Pericardium fibroblast (primary cell): ENCODE data around the gene EFEMP2. TPM values are rescaled to one million over a fixed set of nuclear protein-coding genes. Genes with fewer than 3 reads are reported as not detected.

Experiments used
- total RNA-seq: library from RNA; depleted of rRNA; stranded (reverse); fragments of >200 nt; gene quantifications from 2 replicates; pipeline ENCODE4 v1.2.3, GENCODE V29; 2015

Gene EFEMP2
- 173 and 216 TPM in 2 replicates for total RNA-seq

GRCh38 chr11:65872586-65873317, at the start of gene EFEMP2:
Gene EFEMP2, minus strand, starts transcription at chr11:65872800. Its CDS starts 446 bp downstream, at chr11:65872354.

GRCh38 chr11:65919141-65919572, 46.6 kb upstream of the EFEMP2 start, which contains the start of gene DRAP1:
Gene DRAP1, plus strand, starts transcription at chr11:65919426. Its CDS starts 76 bp downstream, at chr11:65919502.

GRCh38 chr11:65918211-65919140, 45.9 kb upstream of the EFEMP2 start, which contains the start of gene C11orf68:
Gene C11orf68, minus strand, starts transcription at chr11:65919062. Its CDS starts 31 bp downstream, at chr11:65919031.

GRCh38 chr11:65900125-65900898, 27.7 kb upstream of the EFEMP2 start, which contains the start of gene FOSL1:
Gene FOSL1, minus strand, starts transcription at chr11:65900388. Its CDS starts 49 bp downstream, at chr11:65900339.

GRCh38 chr11:65890324-65891218, 18.0 kb upstream of the EFEMP2 start, which contains the start of gene CCDC85B:
Gene CCDC85B, plus strand, starts transcription at chr11:65890673. Its CDS starts 111 bp downstream, at chr11:65890784.

GRCh38 chr11:65888163-65888814, 15.7 kb upstream of the EFEMP2 start, which contains the start of gene FIBP:
Gene FIBP, minus strand, starts transcription at chr11:65888471. Its CDS starts 53 bp downstream, at chr11:65888418.

GRCh38 chr11:65879617-65880016, 7.0 kb upstream of the EFEMP2 start, which contains the start of gene CTSW:
Gene CTSW, plus strand, starts transcription at chr11:65879837. Its CDS starts 18 bp downstream, at chr11:65879855.

GRCh38 chr11:65860278-65861164, 12.1 kb downstream of the EFEMP2 start, which contains the start of gene MUS81:
Gene MUS81, plus strand, starts transcription at chr11:65860433. Its CDS starts 321 bp downstream, at chr11:65860754.

GRCh38 chr11:65857853-65858680, 14.5 kb downstream of the EFEMP2 start, which contains the start of gene CFL1:
Gene CFL1, minus strand, starts transcription at chr11:65858180. Its CDS starts 81 bp downstream, at chr11:65858099.

GRCh38 chr11:65833297-65834030, 39.1 kb downstream of the EFEMP2 start, which contains the start of gene SNX32:
Gene SNX32, plus strand, starts transcription at chr11:65833963. Its CDS starts 103 bp downstream, at chr11:65834066.

Other genes with a start within 250 kb of the EFEMP2 start
- 15.8 and 28.9 TPM in 2 replicates for gene SIPA1, start 234.7 kb downstream of the EFEMP2 start, total RNA-seq
- 36.7 and 42.9 TPM in 2 replicates for gene RELA, start 209.9 kb downstream of the EFEMP2 start, total RNA-seq
- gene KAT5, start 160.5 kb downstream of the EFEMP2 start, total RNA-seq: 24.8 and 29.6 TPM in 2 replicates
- 52.8 and 80.4 TPM in 2 replicates for gene RNASEH2C, start 152.0 kb downstream of the EFEMP2 start, total RNA-seq
- gene AP5B1, start 91.8 kb downstream of the EFEMP2 start, total RNA-seq: 8.9 and 13.4 TPM in 2 replicates
- not detected in 2 replicates for gene OVOL1, start 85.7 kb downstream of the EFEMP2 start, total RNA-seq
- 1.1 and 2.4 TPM in 2 replicates for gene SNX32, start 38.8 kb downstream of the EFEMP2 start, total RNA-seq
- 674 and 1,158 TPM in 2 replicates for gene CFL1, start 14.6 kb downstream of the EFEMP2 start, total RNA-seq
- 25.0 and 48.3 TPM in 2 replicates for gene MUS81, start 12.4 kb downstream of the EFEMP2 start, total RNA-seq
- not detected in 2 replicates for gene CTSW, start 7.0 kb upstream of the EFEMP2 start, total RNA-seq
- 160 and 177 TPM in 2 replicates for gene FIBP, start 15.7 kb upstream of the EFEMP2 start, total RNA-seq
- 116 and 144 TPM in 2 replicates for gene CCDC85B, start 17.9 kb upstream of the EFEMP2 start, total RNA-seq
- 4.9 and 8.5 TPM in 2 replicates for gene FOSL1, start 27.6 kb upstream of the EFEMP2 start, total RNA-seq
- gene C11orf68, start 46.3 kb upstream of the EFEMP2 start, total RNA-seq: 16.1 and 18.1 TPM in 2 replicates
- gene DRAP1, start 46.6 kb upstream of the EFEMP2 start, total RNA-seq: 84.4 and 99.7 TPM in 2 replicates
- gene TSGA10IP, start 72.7 kb upstream of the EFEMP2 start, total RNA-seq: not detected in 2 replicates
- 21.1 and 42.0 TPM in 2 replicates for gene SART1, start 88.9 kb upstream of the EFEMP2 start, total RNA-seq
- gene EIF1AD, start 129.4 kb upstream of the EFEMP2 start, total RNA-seq: 16.4 and 21.5 TPM in 2 replicates
- gene BANF1, start 129.7 kb upstream of the EFEMP2 start, total RNA-seq: 59.3 and 101 TPM in 2 replicates
- 0.70 TPM in 1 of 2 replicates, not detected in the other for gene CST6, start 139.2 kb upstream of the EFEMP2 start, total RNA-seq
- not detected in 2 replicates for gene CATSPER1, start 153.7 kb upstream of the EFEMP2 start, total RNA-seq
- not detected in 2 replicates for gene GAL3ST3, start 176.4 kb upstream of the EFEMP2 start, total RNA-seq
- 121 and 132 TPM in 2 replicates for gene SF3B2, start 179.6 kb upstream of the EFEMP2 start, total RNA-seq
- gene PACS1, start 197.5 kb upstream of the EFEMP2 start, total RNA-seq: 35.2 and 42.0 TPM in 2 replicates